ENCODE data around the gene RBBP8NL.

DNA sequence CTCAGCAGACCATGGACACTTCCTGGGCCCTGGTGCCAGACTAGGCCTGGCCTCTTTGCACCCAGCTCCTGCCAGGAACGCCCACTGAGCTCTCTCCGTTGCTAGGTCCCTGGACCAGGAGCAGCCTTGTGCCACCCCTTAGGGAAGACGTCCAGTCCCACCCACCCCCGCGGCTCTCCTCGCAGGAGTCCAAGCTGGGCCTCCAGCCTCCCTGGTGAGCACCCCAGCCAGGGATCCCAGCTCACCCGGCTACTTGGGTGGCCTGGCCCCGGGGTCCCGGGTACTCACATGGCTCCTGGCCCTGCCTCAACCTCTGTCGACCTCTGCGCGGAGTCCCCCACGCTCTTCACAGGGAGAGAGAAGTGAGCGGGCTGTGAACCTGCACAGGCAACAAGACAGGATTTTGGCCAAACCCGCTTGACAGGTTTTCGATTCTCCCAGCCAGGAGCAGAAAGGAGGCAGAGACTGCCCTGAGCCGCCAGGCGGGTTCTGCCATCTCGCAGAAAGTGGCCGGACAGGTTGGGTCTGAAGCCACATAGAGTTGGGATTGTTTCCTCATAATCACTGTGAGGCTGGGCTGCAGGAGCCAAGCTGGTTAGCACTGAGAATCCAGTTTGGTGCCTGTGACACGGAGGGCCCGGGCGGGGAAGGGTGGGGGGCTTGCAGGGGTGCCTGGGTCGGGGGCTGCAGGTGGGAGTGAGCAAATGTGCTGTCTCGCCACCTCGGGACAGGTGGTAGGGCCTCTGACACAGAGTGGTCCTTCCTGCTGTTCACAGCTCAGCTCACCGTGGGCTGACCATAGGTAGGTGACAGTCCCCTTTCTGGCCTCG lies at the start of gene RBBP8NL:
- no peak for TF ChIP-seq CTCF (conservative IDR thresholded peaks at IDR 0.05; ENCODE audit: low read length)
- no peak for TF ChIP-seq EZH2phosphoT487 (IDR thresholded peaks at IDR 0.05; ENCODE audit: borderline replicate concordance)
